Right atrium auricular region (tissue), 2 donors: ENCODE results near the gene FRMD4A. TPM values are rescaled to one million over a fixed set of nuclear protein-coding genes. Genes with fewer than 3 reads are reported as not detected.
"Not testable (repeated sequence)": the region's sequence is repeated elsewhere in the genome, so short reads cannot be mapped to it uniquely, and the experiment has no call there.

ENCODE experiments used
- DNase-seq: peaks from one replicate; pipeline ENCODE4 v3.0.0-alpha.2; 2019; ENCODE audit warnings: low spot score
- H3K27ac ChIP-seq, 2 donors: fragments of 200-600 bp; sonication (generic); 1 replicate in 1 of 2; 2 replicates in 1 of 2; pipeline ENCODE4 v1.5.1; 2016 to 2019
- H3K27me3 ChIP-seq, 2 donors: fragments of 200-600 bp; sonication (generic); one replicate each; pipeline versions ENCODE4 v1.5.1 to v1.6.0; 2017 to 2019
- H3K36me3 ChIP-seq: fragments of 200-600 bp; sonication (generic); one replicate; pipeline ENCODE4 v1.5.1; 2016
- H3K4me1 ChIP-seq, 2 donors: fragments of 200-600 bp; sonication (generic); one replicate each; pipeline versions ENCODE4 v1.5.1 to v1.6.0; 2017 to 2019
- H3K4me3 ChIP-seq, 2 donors: fragments of 200-600 bp; sonication (generic); 1 replicate in 1 of 2; 2 replicates in 1 of 2; pipeline ENCODE4 v1.5.1; 2017 to 2019; ENCODE audit warnings: mild to moderate bottlenecking in 1 of 2, moderate library complexity in 1 of 2
- H3K9me3 ChIP-seq, 2 donors: fragments of 200-600 bp; sonication (generic); one replicate each; pipeline ENCODE4 v1.5.1; 2019
- total RNA-seq, 2 donors: library from RNA; depleted of rRNA; stranded (reverse); fragments of >200 nt; gene quantifications; one replicate each; pipeline ENCODE4 v1.1.0, GENCODE V29; 2016
- TF ChIP-seq, protein P1 (sequence below), 2 donors: fragments of 200-600 bp; sonication (generic); IDR thresholded peaks; one replicate each; pipeline ENCODE4 v1.5.1; 2019; ENCODE audit warnings: antibody characterized with exemption in 2 of 2

FRMD4A gene
- total RNA-seq, 2 donors from 2014 or later, result 15.9 to 22.9 TPM

DNA sequence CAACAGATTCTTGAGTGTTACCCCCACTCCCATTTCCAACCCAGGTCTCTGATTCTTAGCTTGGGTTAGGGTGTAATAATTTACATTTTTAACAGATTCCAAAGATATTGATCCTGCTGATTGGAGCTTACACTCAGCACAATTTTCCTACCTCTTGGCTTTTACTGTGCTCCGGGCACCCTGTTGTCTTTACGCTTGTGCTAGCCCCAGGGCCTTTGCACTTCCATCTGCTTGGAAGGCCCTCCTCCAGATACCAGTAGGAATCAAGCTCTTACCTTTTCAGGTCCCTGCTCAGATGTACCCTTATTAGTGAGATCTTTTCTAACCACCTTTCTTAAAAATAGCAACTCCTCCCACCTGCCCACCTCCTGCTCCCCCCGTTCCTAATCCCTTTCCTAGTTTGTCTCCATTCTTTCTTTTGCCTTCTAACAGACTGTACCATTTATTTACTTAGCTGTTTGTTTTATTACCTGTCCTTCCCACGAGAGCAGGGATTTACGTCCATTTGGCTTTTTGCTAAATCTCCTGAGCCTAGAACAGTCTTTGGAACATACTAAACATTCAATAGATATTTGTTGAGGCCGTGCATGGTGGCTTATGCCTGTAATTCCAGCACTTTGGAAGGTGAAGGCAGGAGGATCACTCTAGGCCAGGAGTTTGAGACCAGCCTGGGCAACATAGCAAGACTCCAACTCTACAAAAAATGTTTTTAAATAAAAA lies 427.7 kb downstream of the FRMD4A start:
- Histone ChIP-seq H3K27ac (no peak overlapping the region), H3K27me3 (no peaks in the 10 kb centered on the region), H3K4me1 (peaks cover 0 to 5% of the 10 kb centered on the region in 2 donors), H3K36me3 (no peaks in the 10 kb centered on the region), H3K4me3 (no peak overlapping the region), H3K9me3 (no peaks in the 10 kb centered on the region)
- TF ChIP-seq, protein P1, sequence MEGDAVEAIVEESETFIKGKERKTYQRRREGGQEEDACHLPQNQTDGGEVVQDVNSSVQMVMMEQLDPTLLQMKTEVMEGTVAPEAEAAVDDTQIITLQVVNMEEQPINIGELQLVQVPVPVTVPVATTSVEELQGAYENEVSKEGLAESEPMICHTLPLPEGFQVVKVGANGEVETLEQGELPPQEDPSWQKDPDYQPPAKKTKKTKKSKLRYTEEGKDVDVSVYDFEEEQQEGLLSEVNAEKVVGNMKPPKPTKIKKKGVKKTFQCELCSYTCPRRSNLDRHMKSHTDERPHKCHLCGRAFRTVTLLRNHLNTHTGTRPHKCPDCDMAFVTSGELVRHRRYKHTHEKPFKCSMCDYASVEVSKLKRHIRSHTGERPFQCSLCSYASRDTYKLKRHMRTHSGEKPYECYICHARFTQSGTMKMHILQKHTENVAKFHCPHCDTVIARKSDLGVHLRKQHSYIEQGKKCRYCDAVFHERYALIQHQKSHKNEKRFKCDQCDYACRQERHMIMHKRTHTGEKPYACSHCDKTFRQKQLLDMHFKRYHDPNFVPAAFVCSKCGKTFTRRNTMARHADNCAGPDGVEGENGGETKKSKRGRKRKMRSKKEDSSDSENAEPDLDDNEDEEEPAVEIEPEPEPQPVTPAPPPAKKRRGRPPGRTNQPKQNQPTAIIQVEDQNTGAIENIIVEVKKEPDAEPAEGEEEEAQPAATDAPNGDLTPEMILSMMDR (IDR thresholded peaks at IDR 0.05), result no peak
- DNase-seq, result no peak

DNA sequence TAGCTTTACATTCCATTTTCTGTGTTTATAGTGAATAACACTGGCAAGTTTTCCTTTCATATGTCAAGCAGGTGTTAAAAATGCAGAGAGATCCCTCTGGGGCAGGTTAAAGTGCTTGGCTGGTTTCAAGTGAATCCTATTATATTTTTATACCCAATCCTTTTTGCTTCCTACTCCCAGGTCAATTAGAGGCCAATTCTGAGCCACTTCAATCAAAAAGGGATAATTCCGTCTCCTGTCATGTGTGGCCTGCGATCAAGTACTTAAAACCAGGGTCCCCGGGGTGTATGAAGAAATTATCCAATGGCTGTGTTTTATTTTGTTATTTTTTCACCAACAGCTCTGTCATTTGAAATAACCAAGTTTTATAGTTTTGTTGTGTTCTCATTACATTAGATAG lies 430.8 kb downstream of the FRMD4A start:
- DNase-seq, result no peak
- H3K27ac ChIP-seq, result no peak overlapping the region
- no peaks in the 10 kb centered on the region for H3K36me3 ChIP-seq
- no peak overlapping the region for H3K4me3 ChIP-seq
- no peaks in the 10 kb centered on the region for H3K9me3 ChIP-seq
- no peaks in the 10 kb centered on the region for H3K27me3 ChIP-seq
- TF ChIP-seq, protein P1 (IDR thresholded peaks at IDR 0.05), result no peak
- peaks cover 0 to 5% of the 10 kb centered on the region in 2 donors for H3K4me1 ChIP-seq

DNA sequence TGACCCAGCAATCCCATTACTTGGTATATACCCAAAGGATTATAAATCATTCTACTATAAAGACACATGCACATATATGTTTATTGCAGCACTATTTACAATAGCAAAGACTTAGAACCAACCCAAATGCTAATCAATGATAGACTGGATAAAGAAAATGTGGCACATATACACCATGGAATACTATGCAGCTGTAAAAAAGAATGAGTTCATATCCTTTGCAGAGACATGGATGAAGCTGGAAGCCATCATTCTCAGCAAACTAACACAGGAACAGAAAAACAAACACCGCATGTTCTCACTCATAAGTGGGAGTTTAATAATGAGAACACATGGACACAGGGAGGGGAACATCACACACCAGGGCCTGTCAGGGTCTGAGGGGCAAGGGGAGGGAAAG lies 434.6 kb downstream of the FRMD4A start:
- H3K9me3 ChIP-seq, H3K36me3 ChIP-seq, H3K4me1 ChIP-seq, H3K4me3 ChIP-seq, DNase-seq, H3K27me3 ChIP-seq, H3K27ac ChIP-seq: not testable (repeated sequence)

DNA sequence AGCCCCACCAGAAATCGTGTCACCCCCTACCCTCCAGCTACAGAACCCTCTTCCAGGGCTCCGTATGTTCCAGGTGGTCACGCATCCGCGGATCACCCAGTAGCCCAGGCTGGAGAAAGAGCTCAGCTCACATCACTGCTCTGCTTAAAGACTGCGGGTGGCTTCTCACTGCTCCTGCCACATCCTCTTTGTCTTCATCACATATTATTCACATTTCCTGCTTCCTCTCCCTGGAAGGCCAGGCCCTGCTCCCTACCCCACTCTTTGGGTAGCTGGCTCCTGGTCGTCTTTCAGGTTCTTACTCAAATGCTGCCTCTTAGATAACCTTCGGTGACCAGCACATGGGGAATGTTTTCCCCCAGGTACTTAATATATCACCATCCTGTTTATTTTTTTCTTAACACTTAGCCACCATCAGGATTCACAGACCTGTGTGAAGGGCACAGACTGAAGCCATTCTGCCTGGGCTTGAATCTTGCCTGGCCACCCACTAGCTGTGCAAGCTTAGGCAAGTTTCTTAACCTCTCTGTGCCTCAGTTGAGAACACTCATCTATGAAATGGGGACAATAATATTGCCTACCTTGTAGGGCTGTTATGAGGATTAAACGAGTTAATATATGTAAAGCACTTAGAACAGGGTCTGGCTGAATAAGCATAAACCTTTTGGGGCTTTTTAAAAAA lies 436.2 kb downstream of the FRMD4A start:
- H3K9me3 ChIP-seq, result no peaks in the 10 kb centered on the region
- H3K36me3 ChIP-seq, result no peaks in the 10 kb centered on the region
- no peak overlapping the region for H3K27ac ChIP-seq
- H3K27me3 ChIP-seq, result no peaks in the 10 kb centered on the region
- H3K4me3 ChIP-seq, result no peak overlapping the region
- H3K4me1 ChIP-seq, result peaks cover 0 to 21% of the 10 kb centered on the region in 2 donors
- no peak for DNase-seq
- TF ChIP-seq, protein P1 (IDR thresholded peaks at IDR 0.05), result no peak

DNA sequence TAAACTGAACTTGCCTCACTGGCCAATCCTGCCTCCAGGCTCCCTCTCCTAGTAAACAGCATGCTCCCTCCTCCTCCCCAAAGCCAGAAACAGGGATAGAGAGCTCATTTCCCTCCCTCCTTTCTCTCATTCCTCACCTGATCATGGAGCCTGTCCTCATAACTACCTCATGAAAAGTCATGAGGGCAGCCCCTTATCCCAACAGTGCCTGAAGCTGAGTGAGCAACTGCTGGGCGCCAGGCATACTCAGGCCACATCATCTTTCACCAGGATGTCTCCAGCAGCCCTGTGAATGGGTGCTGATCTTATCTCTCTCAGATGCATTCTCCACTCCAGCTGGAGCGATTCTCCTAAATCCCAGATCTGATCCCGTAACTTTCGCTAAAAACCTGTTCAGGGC lies 436.8 kb downstream of the FRMD4A start:
- no peak for DNase-seq
- no peaks in the 10 kb centered on the region for H3K36me3 ChIP-seq
- no peak overlapping the region for H3K4me3 ChIP-seq
- peaks cover 0 to 27% of the 10 kb centered on the region in 2 donors for H3K4me1 ChIP-seq
- H3K9me3 ChIP-seq, result no peaks in the 10 kb centered on the region
- no peaks in the 10 kb centered on the region for H3K27me3 ChIP-seq
- TF ChIP-seq, protein P1 (IDR thresholded peaks at IDR 0.05), result no peak
- H3K27ac ChIP-seq, result no peak overlapping the region

DNA sequence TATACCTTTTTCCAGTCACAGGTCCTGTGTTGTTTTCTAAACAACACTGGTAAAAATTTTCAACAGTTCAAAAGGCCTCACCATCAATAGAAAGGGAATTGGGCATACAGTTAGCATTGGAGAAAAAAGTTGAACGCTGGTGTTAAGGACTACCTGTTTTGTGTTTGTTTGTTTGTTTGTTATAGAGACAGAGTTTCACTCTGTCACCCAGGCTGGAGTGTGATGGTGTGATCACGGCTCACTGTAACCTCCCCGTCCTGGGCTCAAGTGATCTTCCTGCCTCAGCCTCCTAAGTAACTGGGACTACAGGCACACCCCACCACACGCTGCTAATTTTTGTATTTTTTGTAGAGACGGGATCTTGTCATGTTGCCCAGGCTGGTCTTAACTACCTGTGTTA lies 437.9 kb downstream of the FRMD4A start:
- H3K9me3 ChIP-seq, result no peaks in the 10 kb centered on the region
- H3K4me3 ChIP-seq, result no peak overlapping the region
- H3K4me1 ChIP-seq, result peaks cover 0 to 34% of the 10 kb centered on the region in 2 donors
- no peak for DNase-seq
- no peak overlapping the region for H3K27ac ChIP-seq
- TF ChIP-seq, protein P1 (IDR thresholded peaks at IDR 0.05), result no peak
- no peaks in the 10 kb centered on the region for H3K36me3 ChIP-seq
- no peaks in the 10 kb centered on the region for H3K27me3 ChIP-seq
